A549 (cell line): Measurements from ENCODE around the gene YES1. TPM values are rescaled to one million over a fixed set of nuclear protein-coding genes. Genes with fewer than 3 reads are reported as not detected.
"Not testable (repeated sequence)": the region's sequence is repeated elsewhere in the genome, so short reads cannot be mapped to it uniquely, and the experiment has no call there.

Source experiments
- ATAC-seq, 2 experiments: fragments of 200-7000 bp in 1 of 2; fragments of >200 bp in 1 of 2; cut with Nextera tagmentation in 1 of 2; cut with Tn5 transposase in 1 of 2; 3 replicates each; pipeline versions ENCODE4 v1.8.0 to v1.9.1; 2018 to 2020; ENCODE audit warnings: mild to moderate bottlenecking in 1 of 2, moderate library complexity in 1 of 2
- CTCF ChIA-PET: fragments of 300-600 bp; sonication (Branson Sonifier 250); formaldehyde crosslinking; extraction: SDS; loops from one replicate; lab custom pipeline; 2021; ENCODE audit warnings: antibody characterized with exemption, inconsistent platforms; lab: Yijun Ruan, JAX
- POLR2A ChIA-PET: fragments of 350-600 bp; formaldehyde crosslinking; extraction: SDS; loops from one replicate; lab custom pipeline; 2021; ENCODE audit warnings: antibody characterized with exemption, inconsistent platforms; lab: Yijun Ruan, JAX
- DNase-seq, 2 experiments: peaks; one replicate each; pipeline versions ENCODE4 v3.0.0 to v3.0.0-alpha.2; 2011 to 2016; ENCODE audit warnings: low read depth in 1 of 2, low spot score in 1 of 2
- FAIRE-seq: peaks from 2 replicates; lab custom pipeline; 2011; peaks lifted over from hg19 to GRCh38; lab: Jason Lieb, UNC
- H3K27ac ChIP-seq, 2 experiments: fragments of >200 bp; sonication (Bioruptor Twin); formaldehyde crosslinking; 3 replicates each; pipeline ENCODE4 v1.5.1; 2016 to 2017
- H3K4me1 ChIP-seq: fragments of >200 bp; sonication (Bioruptor Twin); formaldehyde crosslinking; 3 replicates; pipeline ENCODE4 v1.6.1; 2016
- H3K4me2 ChIP-seq: fragments of >200 bp; sonication (Bioruptor Twin); formaldehyde crosslinking; 3 replicates; pipeline ENCODE4 v1.6.1; 2016
- H3K4me3 ChIP-seq: fragments of >200 bp; sonication (Bioruptor Twin); formaldehyde crosslinking; 3 replicates; pipeline ENCODE4 v1.5.1; 2016
- H3K9me3 ChIP-seq: fragments of >200 bp; sonication (Bioruptor Twin); formaldehyde crosslinking; 3 replicates; pipeline ENCODE4 v1.6.1; 2016
- CBX8 ChIP-seq: fragments of 200-600 bp; sonication (generic); IDR thresholded peaks from 2 replicates; pipeline ENCODE4 v1.6.1; 2016
- CEBPB ChIP-seq, 2 experiments: fragments of >200 bp in 1 of 2; sonication (Bioruptor Twin) in 1 of 2; formaldehyde crosslinking in 1 of 2; IDR thresholded peaks; 2 replicates each; pipeline ENCODE4 v1.6.1; 2012 to 2016
- CHD2 ChIP-seq: fragments of 150-350 bp; IDR thresholded peaks from 2 replicates; pipeline ENCODE4 v1.6.1; 2014; ENCODE audit warnings: low read length; ENCODE audit not compliant: partially characterized antibody
- ELK1 ChIP-seq: fragments of 150-350 bp; IDR thresholded peaks from 2 replicates; pipeline ENCODE4 v1.6.1; 2014; ENCODE audit warnings: low read depth, mild to moderate bottlenecking, low read length
- EP300 ChIP-seq, 2 experiments: fragments of >200 bp; sonication (Bioruptor Twin); formaldehyde crosslinking; IDR thresholded peaks; 2 replicates in 1 of 2; 3 replicates in 1 of 2; pipeline ENCODE4 v1.6.1; 2016 to 2017
- ESRRA ChIP-seq: fragments of 150-350 bp; IDR thresholded peaks from 2 replicates; pipeline ENCODE4 v1.6.1; 2014; ENCODE audit warnings: mild to moderate bottlenecking, low read length, borderline replicate concordance
- FOSB ChIP-seq: fragments of 250-450 bp; sonication (Bioruptor Pico); IDR thresholded peaks from 2 replicates; pipeline ENCODE4 v1.5.0; 2020; ENCODE audit warnings: mild to moderate bottlenecking, moderate library complexity
- HOXB13 ChIP-seq: fragments of 250-450 bp; sonication (Bioruptor Pico); IDR thresholded peaks from 2 replicates; pipeline ENCODE4 v1.5.0; 2020; ENCODE audit warnings: low read depth, mild to moderate bottlenecking, moderate library complexity
- MAX ChIP-seq: IDR thresholded peaks from 2 replicates; pipeline ENCODE4 v1.6.1; 2012
- MAZ ChIP-seq: fragments of 150-350 bp; IDR thresholded peaks from 2 replicates; pipeline ENCODE4 v1.6.1; 2014; ENCODE audit warnings: antibody characterized with exemption, low read depth, low read length, borderline replicate concordance
- NR3C1 ChIP-seq: fragments of >200 bp; sonication (Bioruptor Twin); formaldehyde crosslinking; IDR thresholded peaks from 3 replicates; pipeline ENCODE4 v1.6.1; 2017
- RCOR1 ChIP-seq: fragments of 150-350 bp; IDR thresholded peaks from 2 replicates; pipeline ENCODE4 v1.6.1; 2014; ENCODE audit warnings: antibody characterized with exemption, low read length, low read depth
- RNF2 ChIP-seq: fragments of 200-600 bp; sonication (generic); IDR thresholded peaks from 2 replicates; pipeline ENCODE4 v1.6.1; 2016; ENCODE audit warnings: low read depth, mild to moderate bottlenecking, antibody characterized with exemption, moderate library complexity, borderline replicate concordance
- SREBF2 ChIP-seq: fragments of 450-650 bp; IDR thresholded peaks from 2 replicates; pipeline ENCODE4 v1.6.1; 2014; ENCODE audit warnings: mild to moderate bottlenecking, moderate library complexity
- TP53 ChIP-seq: fragments of 250-450 bp; sonication (Bioruptor Pico); IDR thresholded peaks from 2 replicates; pipeline ENCODE4 v1.5.0; 2021; ENCODE audit warnings: mild to moderate bottlenecking, moderate library complexity
- ZC3H11A ChIP-seq: fragments of 450-650 bp; IDR thresholded peaks from 2 replicates; pipeline ENCODE4 v1.6.1; 2014; ENCODE audit warnings: antibody characterized with exemption, mild to moderate bottlenecking
- ZFP36 ChIP-seq: fragments of 450-650 bp; IDR thresholded peaks from 2 replicates; pipeline ENCODE4 v1.6.1; 2014; ENCODE audit warnings: borderline replicate concordance; ENCODE audit not compliant: partially characterized antibody
- ZSCAN20 ChIP-seq: fragments of 250-450 bp; sonication (Bioruptor Pico); IDR thresholded peaks from 2 replicates; pipeline ENCODE4 v1.8.0; 2022; ENCODE audit warnings: mild to moderate bottlenecking, moderate library complexity
- WGBS: methylation state at CpG from one replicate; pipeline ENCODE4 v1.1.6; 2017; ENCODE audit errors: missing lambda C conversion rate; 5-methylcytosine and 5-hydroxymethylcytosine counted together
- polyA plus RNA-seq, 4 experiments: library from polyadenylated mRNA; depleted of rRNA in 3 of 4; stranded (reverse); fragments of >200 nt; fragmentation: RNase III in 1 of 4; extraction: RNeasy Plus Mini Kit Qiagen cat#74134 plus additional on column Dnase treatment in 1 of 4; gene quantifications; 2 replicates in 3 of 4; 3 replicates in 1 of 4; pipeline ENCODE4 v1.2.3, GENCODE V29; 2011 to 2017
- TF ChIP-seq, protein P1 (sequence below): IDR thresholded peaks from 2 replicates; pipeline ENCODE4 v1.6.1; 2012; ENCODE audit warnings: low read depth, borderline replicate concordance
- TF ChIP-seq, protein P2 (sequence below): fragments of >200 bp; sonication (Bioruptor Twin); formaldehyde crosslinking; IDR thresholded peaks from 2 replicates; pipeline ENCODE4 v1.6.1; 2016
- TF ChIP-seq, protein P3 (sequence below): fragments of 450-650 bp; IDR thresholded peaks from 2 replicates; pipeline ENCODE4 v1.6.1; 2014; ENCODE audit warnings: antibody characterized with exemption
- TF ChIP-seq, protein P4 (sequence below): fragments of >200 bp; sonication (Bioruptor Twin); formaldehyde crosslinking; IDR thresholded peaks from 3 replicates; pipeline ENCODE4 v1.5.1; 2016

The YES1 gene
- polyA plus RNA-seq, 2 of the 4 experiments (the other 2 are of a cell fraction) = 22.6 to 32.1 TPM

GRCh38 chr18:805755-806110 is 6.3 kb downstream of the YES1 start (continued):
- TF ChIP-seq ELK1 (no peak), ZFP36 (no peak), RCOR1 (no peak)

DNA sequence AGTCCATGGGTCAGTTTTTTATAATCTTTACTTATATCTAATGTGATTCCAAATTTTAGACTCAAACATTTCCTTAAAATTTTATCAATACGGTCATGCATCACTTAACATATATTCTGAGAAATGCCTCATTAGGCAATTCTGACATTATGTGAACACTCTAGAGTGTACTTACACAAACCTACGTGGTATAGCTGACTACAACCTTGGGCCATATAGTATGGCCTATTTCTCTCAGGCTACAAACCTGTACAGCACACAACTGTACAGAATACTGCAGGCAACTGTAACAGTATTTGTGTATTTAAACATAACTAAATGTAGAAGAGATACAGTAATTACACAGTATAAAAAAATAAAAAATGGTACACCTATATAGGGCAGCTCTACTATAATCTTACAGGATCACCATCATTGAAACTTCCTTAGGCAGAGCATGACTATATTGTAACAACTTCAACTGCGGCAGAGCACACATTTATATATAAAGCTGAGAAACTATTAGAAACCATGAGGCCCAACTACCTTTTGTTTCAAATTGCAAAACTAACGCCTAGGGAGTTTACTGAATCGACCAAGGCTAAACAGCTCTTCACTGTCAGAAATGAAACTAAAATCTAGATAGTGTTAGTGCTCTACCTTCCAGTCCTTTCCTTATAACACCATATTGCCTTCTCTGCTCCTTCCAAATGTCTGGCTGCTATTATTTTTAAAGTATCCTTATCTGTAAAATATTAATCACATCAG is 6.9 kb downstream of the YES1 start:
- FAIRE-seq (no peak), DNase-seq (no peak), ATAC-seq (no peak)
- H3K9me3 ChIP-seq = no peaks in the 10 kb centered on the region
- WGBS = 79% methylated on average over 5 of the region's 5 CpGs
- H3K4me1 ChIP-seq = peaks cover 5% of the 10 kb centered on the region; the same call in 2 of the 3 replicates
- H3K4me2 ChIP-seq = peak overlapping the region; percentile 40
- ChIA-PET CTCF (interaction anchor here (0.6 to 1.0 kb wide), 2 partner anchors 25 to 701 kb away, joined by 3 read pairs; no protein-coding TSS in a partner anchor), POLR2A (no interaction called here)
- H3K4me3 ChIP-seq = no peak overlapping the region
- no peak overlapping the region for H3K27ac ChIP-seq
- TF ChIP-seq ZC3H11A = no peak
- no peak for TF ChIP-seq MAX
- TF ChIP-seq, protein P1, sequence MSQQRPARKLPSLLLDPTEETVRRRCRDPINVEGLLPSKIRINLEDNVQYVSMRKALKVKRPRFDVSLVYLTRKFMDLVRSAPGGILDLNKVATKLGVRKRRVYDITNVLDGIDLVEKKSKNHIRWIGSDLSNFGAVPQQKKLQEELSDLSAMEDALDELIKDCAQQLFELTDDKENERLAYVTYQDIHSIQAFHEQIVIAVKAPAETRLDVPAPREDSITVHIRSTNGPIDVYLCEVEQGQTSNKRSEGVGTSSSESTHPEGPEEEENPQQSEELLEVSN = no peak
- TF ChIP-seq CEBPB (IDR thresholded peaks at IDR 0.05) = no peak

GRCh38 chr18:801137-801536 is 10.9 kb downstream of the YES1 start:
- no peak overlapping the region for H3K27ac ChIP-seq
- POLR2A ChIA-PET = no interaction called here
- WGBS = 90% methylated on average over 3 of the region's 3 CpGs
- H3K4me1 ChIP-seq = peaks cover 5% of the 10 kb centered on the region; the same call in 2 of the 3 replicates
- no peak for ATAC-seq
- DNase-seq = no peak
- CTCF ChIA-PET = interaction anchor here (1.1 kb wide), 1 partner anchor 177 kb away, joined by 3 read pairs; no protein-coding TSS in a partner anchor
- H3K4me3 ChIP-seq = no peak overlapping the region
- H3K4me2 ChIP-seq = no peak overlapping the region
- no peaks in the 10 kb centered on the region for H3K9me3 ChIP-seq
- no peak for FAIRE-seq
- TF ChIP-seq CEBPB (IDR thresholded peaks at IDR 0.05) (no peak), RNF2 (no peak)

GRCh38 chr18:799943-800342 is 12.1 kb downstream of the YES1 start:
- no peak for ATAC-seq
- DNase-seq = no peak
- no peak overlapping the region for H3K4me2 ChIP-seq
- ChIA-PET POLR2A (no interaction called here), CTCF (interaction anchor here (1.1 to 1.2 kb wide), 2 partner anchors 30 to 176 kb away, joined by 3 to 4 read pairs; no protein-coding TSS in a partner anchor)
- TF ChIP-seq TP53 (CRISPR knock-in tag) = no peak
- TF ChIP-seq ZSCAN20 = no peak
- TF ChIP-seq CHD2 = no peak
- TF ChIP-seq, protein P2, sequence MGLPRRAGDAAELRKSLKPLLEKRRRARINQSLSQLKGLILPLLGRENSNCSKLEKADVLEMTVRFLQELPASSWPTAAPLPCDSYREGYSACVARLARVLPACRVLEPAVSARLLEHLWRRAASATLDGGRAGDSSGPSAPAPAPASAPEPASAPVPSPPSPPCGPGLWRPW = no peak
- TF ChIP-seq FOSB (CRISPR knock-in tag) = no peak
- no peak for TF ChIP-seq NR3C1
- TF ChIP-seq MAZ = no peak
- no peak for TF ChIP-seq RNF2
- no peak for TF ChIP-seq RCOR1
- TF ChIP-seq HOXB13 (CRISPR knock-in tag) = no peak
- no peak for TF ChIP-seq CBX8
- TF ChIP-seq, protein P3, sequence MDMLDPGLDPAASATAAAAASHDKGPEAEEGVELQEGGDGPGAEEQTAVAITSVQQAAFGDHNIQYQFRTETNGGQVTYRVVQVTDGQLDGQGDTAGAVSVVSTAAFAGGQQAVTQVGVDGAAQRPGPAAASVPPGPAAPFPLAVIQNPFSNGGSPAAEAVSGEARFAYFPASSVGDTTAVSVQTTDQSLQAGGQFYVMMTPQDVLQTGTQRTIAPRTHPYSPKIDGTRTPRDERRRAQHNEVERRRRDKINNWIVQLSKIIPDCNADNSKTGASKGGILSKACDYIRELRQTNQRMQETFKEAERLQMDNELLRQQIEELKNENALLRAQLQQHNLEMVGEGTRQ = no peak
- TF ChIP-seq ESRRA = no peak
- no peak for TF ChIP-seq EP300 (IDR thresholded peaks at IDR 0.05)
- TF ChIP-seq SREBF2 = no peak
- TF ChIP-seq, protein P4, sequence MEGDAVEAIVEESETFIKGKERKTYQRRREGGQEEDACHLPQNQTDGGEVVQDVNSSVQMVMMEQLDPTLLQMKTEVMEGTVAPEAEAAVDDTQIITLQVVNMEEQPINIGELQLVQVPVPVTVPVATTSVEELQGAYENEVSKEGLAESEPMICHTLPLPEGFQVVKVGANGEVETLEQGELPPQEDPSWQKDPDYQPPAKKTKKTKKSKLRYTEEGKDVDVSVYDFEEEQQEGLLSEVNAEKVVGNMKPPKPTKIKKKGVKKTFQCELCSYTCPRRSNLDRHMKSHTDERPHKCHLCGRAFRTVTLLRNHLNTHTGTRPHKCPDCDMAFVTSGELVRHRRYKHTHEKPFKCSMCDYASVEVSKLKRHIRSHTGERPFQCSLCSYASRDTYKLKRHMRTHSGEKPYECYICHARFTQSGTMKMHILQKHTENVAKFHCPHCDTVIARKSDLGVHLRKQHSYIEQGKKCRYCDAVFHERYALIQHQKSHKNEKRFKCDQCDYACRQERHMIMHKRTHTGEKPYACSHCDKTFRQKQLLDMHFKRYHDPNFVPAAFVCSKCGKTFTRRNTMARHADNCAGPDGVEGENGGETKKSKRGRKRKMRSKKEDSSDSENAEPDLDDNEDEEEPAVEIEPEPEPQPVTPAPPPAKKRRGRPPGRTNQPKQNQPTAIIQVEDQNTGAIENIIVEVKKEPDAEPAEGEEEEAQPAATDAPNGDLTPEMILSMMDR = no peak
- H3K9me3 ChIP-seq = no peaks in the 10 kb centered on the region
- no peak overlapping the region for H3K27ac ChIP-seq
- H3K4me1 ChIP-seq = no peaks in the 10 kb centered on the region
- H3K4me3 ChIP-seq = no peak overlapping the region
- WGBS = 89% methylated on average over 1 of the region's 1 CpG
- FAIRE-seq = no peak

DNA sequence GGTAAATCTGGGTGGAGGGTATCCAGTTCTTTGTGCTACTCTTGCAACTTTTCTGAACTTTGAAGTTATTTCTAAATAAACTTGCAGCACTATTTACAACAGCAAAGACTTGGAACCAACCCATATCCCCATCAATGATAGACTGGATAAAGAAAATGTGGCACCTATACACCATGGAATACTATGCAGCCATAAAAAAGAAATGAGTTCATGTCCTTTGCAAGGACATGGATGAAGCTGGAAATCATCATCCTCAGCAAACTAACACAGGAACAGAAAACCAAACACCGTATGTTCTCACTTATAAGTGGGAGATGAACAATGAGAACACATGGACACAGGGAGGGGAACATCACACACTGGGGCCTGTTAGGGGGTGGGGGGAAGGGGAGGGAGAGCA is 16.7 kb downstream of the YES1 start:
- WGBS = 78% methylated on average over 1 of the region's 1 CpG

More for the DNA sequence above, 16.7 kb downstream of the YES1 start:
- H3K4me2 ChIP-seq, POLR2A ChIA-PET, ATAC-seq, DNase-seq, H3K27ac ChIP-seq, H3K4me3 ChIP-seq, H3K9me3 ChIP-seq, H3K4me1 ChIP-seq, FAIRE-seq: not testable (repeated sequence)
- CTCF ChIA-PET = interaction anchor here (1.0 kb wide), 1 partner anchor 35 kb away, joined by 4 read pairs; no protein-coding TSS in a partner anchor
